GM19397 (cell line): Measurements from ENCODE around the gene OR10G6.
"Not testable (repeated sequence)": the region's sequence is repeated elsewhere in the genome, so short reads cannot be mapped to it uniquely, and the experiment has no call there.

Experiments
- ATAC-seq: cut with Tn5 transposase; IDR thresholded peaks from one replicate; pipeline ENCODE4 v1.9.1; 2021; ENCODE audit warnings: mild to moderate bottlenecking, moderate library complexity; ENCODE audit not compliant: unreplicated experiment

The OR10G6 gene, protein sequence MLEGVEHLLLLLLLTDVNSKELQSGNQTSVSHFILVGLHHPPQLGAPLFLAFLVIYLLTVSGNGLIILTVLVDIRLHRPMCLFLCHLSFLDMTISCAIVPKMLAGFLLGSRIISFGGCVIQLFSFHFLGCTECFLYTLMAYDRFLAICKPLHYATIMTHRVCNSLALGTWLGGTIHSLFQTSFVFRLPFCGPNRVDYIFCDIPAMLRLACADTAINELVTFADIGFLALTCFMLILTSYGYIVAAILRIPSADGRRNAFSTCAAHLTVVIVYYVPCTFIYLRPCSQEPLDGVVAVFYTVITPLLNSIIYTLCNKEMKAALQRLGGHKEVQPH

GRCh38 chr11:123995119-123995518, at the start of gene OR10G6:
TSS of gene OR10G6 (minus strand) at chr11:123995161. CDS start at chr11:123995161, 0 bp downstream.
- ATAC-seq, result no peak

GRCh38 chr11:124043420-124043819, 48.5 kb upstream of the OR10G6 start:
- no peak for ATAC-seq

GRCh38 chr11:124041254-124041653, 46.3 kb upstream of the OR10G6 start, which contains the start of gene OR10G7:
TSS of gene OR10G7 (minus strand) at chr11:124041325. CDS start at chr11:124039001, 2,324 bp downstream.
- ATAC-seq, result no peak

DNA sequence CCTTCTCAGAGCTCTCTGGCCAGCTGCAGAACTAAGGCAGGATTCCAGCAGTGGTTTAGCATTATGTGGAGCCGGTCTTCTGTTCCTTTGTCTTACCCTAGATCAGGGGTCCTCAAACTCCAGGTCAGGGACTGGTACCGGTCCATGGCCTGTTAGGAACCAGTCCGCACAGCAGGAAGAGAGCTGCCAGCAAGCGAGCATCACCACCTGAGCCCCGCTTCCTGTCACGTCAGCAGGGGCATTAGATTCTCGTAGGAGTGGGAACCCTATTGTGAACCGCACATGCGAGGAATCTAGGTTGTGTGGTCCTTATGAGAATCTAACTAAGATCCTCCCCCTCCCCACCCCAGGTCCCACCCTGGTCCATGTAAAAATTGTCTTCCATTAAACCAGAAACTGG, 44.6 kb upstream of the OR10G6 start:
- ATAC-seq, result no peak

DNA sequence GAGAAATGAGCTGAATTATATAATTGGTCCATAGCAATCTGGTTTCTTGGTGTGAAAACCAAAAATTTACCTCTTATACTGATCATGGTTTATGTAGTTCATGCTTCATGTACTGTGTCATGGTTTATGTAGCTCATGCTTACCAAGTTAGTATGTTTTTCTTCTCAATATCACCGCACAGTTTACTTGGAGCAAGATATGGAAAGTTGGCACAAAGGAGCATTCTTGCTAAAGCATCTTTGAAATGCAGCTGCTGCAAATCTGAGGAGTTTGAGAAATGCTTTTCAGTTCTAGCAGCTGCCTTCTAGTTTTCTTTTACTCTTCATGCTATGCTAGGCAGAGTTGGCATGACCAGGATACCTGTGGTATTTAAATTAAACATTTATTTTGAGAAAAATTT, 41.7 kb upstream of the OR10G6 start:
- no peak for ATAC-seq

DNA sequence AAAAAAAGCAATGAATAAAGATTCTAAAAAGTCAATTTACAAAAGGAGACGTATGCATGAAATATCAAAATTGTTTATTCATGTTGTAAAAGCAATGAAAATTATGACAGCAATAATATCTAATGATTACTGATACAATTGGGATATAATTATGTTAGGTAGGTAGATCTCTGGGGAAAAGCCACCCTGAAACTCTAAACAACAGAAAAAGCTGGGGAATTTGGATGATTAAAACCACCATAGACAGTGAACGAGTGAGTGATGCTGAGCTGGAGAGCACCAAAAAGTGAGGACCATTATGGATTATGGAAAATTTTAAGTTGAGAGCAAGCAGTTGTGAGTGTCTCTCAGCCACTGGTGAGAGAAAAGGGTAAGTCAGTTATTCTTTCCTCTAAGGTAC, 31.5 kb upstream of the OR10G6 start, which contains the start of gene OR10G8:
OR10G8 (plus strand) TSS at position 301 of the 400 bp plus-strand sequence. CDS start 2,825 bp downstream, outside the sequence.
- ATAC-seq, result no peak

- not testable (repeated sequence) for ATAC-seq
Observed at GRCh38 chr11:124015837-124016236, 20.9 kb upstream of the OR10G6 start.

GRCh38 chr11:124012697-124013096, 17.7 kb upstream of the OR10G6 start, which contains the start of gene OR10G4:
TSS of gene OR10G4 (plus strand) at chr11:124012997. CDS start at chr11:124015575, 2,578 bp downstream.
- ATAC-seq, result no peak

DNA sequence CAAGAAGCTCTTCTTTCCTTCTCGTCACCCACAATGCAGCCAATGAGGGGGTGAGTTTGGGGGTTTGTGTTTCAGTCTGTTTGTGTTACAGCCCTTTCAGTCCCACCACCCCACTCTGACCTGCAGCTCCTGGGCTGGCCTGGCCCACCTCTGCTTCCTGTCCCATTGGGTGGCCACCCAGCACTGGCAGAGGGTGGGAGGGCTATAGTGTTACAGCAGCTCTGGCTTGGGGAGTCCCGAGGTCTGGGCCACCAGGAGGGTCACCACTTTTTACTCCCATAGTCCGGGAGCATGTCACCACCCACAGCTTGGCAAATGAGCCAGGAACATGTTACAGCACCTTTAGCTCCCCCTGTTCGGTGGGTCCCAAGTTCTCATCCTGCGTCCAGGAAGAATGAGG, 15.7 kb downstream of the OR10G6 start:
- no peak for ATAC-seq

GRCh38 chr11:123977731-123978347, 17.1 kb downstream of the OR10G6 start, which contains the start of gene OR10S1:
TSS of gene OR10S1 (minus strand) at chr11:123977781. CDS start at chr11:123977664, 117 bp downstream.
- ATAC-seq, result no peak

GRCh38 chr11:123976770-123977560, 18.0 kb downstream of the OR10G6 start:
- ATAC-seq, result no peak

DNA sequence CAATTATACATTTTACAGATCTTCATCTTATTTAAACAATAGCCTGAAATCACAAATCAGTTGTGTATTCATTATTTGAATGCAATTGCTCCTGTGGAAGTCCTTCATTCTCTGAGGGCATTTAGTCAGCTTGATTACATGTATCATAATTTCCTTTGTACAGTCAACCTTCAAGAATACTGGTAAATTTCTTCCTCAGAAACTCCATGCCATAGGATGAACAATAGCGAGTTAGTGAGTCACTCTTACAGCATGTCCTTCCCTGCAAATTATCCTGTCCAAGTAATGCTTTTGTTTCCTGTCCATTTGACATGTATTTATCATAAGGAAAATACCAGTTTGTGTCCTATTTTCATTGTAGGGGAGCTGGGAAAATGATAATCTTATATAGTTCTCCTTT, 21.1 kb downstream of the OR10G6 start:
- no peak for ATAC-seq

DNA sequence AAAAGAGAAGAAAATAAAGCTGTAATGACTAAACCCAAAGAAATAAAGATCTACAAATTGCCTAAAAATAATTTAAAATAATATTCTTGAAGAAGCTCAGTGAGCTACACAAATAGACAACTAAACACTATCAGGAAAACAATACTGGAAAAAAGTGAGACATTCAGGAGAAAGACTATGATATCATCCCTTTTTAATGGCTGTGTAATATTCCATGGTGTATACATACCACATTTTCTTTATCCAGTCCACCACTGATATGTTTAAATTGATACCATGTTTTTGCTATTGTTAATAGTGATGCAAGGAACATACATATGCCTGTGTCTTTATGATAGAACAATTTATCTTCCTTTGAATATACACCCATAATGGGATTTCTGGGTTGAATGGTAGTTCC, 38.2 kb downstream of the OR10G6 start:
- no peak for ATAC-seq

DNA sequence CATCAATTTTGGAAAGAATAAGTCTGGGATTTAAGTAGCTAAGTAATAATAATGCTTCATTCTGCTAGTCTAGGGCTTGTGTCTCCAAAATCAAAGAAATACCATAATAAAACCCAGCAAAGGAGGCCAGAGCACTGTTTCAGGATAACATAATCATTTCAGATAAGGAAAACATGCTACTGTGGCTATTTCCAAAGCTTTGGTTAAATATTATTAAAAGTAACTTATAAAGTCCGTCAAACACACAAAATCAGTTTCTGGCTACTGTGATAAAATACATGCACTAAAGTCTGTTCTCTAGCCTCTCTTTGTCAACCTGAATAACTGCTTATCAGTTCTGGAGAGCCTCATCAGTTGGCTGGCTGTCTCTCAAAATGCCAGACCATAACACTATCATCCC, 49.8 kb downstream of the OR10G6 start:
- ATAC-seq, result no peak
